Upper lobe of right lung (tissue), 1 donor: ENCODE results near the gene CDC42EP4. TPM values are rescaled to one million over a fixed set of nuclear protein-coding genes. Genes with fewer than 3 reads are reported as not detected.

ENCODE experiments used
- ATAC-seq: fragments of 200-7000 bp; cut with Tn5 transposase; one replicate; pipeline ENCODE4 v1.9.1; 2020; ENCODE audit warnings: mild to moderate bottlenecking, moderate library complexity
- DNase-seq: peaks from one replicate; pipeline ENCODE4 v3.0.0-alpha.2; 2020
- H3K27ac ChIP-seq: fragments of 200-600 bp; one replicate; pipeline ENCODE4 v1.8.0; 2022
- H3K27me3 ChIP-seq: fragments of 200-600 bp; one replicate; pipeline ENCODE4 v1.8.0; 2022; ENCODE audit warnings: mild to moderate bottlenecking
- H3K36me3 ChIP-seq: fragments of 200-600 bp; one replicate; pipeline ENCODE4 v1.8.0; 2022
- H3K4me1 ChIP-seq: fragments of 200-600 bp; one replicate; pipeline ENCODE4 v1.8.0; 2022
- H3K4me3 ChIP-seq: fragments of 200-600 bp; one replicate; pipeline ENCODE4 v1.8.0; 2022; ENCODE audit warnings: mild to moderate bottlenecking
- H3K9me3 ChIP-seq: fragments of 200-600 bp; one replicate; pipeline ENCODE4 v1.8.0; 2022
- intact Hi-C: fragments of 100-400 bp; cut with DNase I; formaldehyde crosslinking; loops from one replicate; pipeline ENCODE4 v1.11.0; 2022
- total RNA-seq: library from RNA; stranded (reverse); fragmentation: NEBNext Ultra II Directional; extraction: Animal tissue kit (Norgen Biotek cat#: 25700); gene quantifications from one replicate; pipeline ENCODE4 v1.2.1, GENCODE V29; 2021
- TF ChIP-seq, protein P1 (sequence below): fragments of 200-600 bp; IDR thresholded peaks from one replicate; pipeline ENCODE4 v1.8.0; 2022; ENCODE audit warnings: antibody characterized with exemption
- donor health status: DM: no; HTN: yes; CAD: no; lungs with severe emphysema.

CDC42EP4 gene
- total RNA-seq, 1 donor from 2014 or later, result 59.0 TPM

DNA sequence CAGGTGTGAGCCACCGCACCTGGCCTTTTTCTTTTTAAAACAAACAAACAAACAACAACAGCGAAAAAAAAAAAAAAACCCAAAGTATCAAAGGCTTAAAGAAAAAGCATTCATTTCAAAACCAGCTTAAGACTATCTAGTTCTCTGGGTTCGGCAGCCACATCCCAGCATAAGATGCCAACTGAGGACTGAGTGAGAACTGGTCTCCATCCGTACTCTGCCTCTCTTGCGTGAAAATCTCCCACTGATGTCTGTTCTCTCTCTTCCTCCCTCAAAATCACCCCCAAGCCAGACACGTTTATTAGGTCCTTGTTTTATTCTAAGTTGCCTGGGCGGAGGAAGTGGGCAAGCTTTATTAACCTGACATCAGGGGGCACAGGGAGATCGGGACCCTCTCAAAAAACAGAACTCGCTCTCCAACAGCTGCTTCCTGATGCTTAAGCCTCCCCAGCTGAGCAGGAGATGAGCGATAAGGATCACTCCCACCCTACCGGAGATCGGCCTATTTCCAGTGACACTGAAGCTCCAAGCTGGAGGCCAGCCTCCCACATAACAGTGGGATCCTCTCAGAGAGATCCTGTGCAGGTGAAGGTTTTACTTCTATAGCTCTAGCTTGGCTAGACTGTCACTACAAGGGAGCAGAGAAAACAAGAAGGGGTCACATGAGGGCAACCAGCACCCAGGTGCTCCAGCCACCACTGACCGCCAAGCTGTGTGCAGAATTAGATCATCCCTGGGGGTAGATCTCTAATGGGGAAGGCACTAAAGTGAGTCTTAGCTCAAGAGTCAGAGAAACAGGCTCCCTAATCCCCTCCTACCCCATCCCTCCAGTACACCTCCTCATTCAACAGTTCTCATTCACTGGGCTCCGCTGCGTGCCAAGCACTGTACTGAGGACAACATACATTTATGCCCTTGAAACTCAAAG, 13.6 kb downstream of the CDC42EP4 start:
- Histone ChIP-seq H3K4me3 (no peak overlapping the region), H3K9me3 (no peaks in the 10 kb centered on the region), H3K4me1 (peaks cover 54% of the 10 kb centered on the region), H3K27ac (peak overlapping the region; percentile 2), H3K27me3 (no peaks in the 10 kb centered on the region), H3K36me3 (no peaks in the 10 kb centered on the region)
- DNase-seq, result no peak
- no peak for ATAC-seq
- intact Hi-C loops, result no loop called here
- TF ChIP-seq, protein P1, sequence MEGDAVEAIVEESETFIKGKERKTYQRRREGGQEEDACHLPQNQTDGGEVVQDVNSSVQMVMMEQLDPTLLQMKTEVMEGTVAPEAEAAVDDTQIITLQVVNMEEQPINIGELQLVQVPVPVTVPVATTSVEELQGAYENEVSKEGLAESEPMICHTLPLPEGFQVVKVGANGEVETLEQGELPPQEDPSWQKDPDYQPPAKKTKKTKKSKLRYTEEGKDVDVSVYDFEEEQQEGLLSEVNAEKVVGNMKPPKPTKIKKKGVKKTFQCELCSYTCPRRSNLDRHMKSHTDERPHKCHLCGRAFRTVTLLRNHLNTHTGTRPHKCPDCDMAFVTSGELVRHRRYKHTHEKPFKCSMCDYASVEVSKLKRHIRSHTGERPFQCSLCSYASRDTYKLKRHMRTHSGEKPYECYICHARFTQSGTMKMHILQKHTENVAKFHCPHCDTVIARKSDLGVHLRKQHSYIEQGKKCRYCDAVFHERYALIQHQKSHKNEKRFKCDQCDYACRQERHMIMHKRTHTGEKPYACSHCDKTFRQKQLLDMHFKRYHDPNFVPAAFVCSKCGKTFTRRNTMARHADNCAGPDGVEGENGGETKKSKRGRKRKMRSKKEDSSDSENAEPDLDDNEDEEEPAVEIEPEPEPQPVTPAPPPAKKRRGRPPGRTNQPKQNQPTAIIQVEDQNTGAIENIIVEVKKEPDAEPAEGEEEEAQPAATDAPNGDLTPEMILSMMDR, result no peak

DNA sequence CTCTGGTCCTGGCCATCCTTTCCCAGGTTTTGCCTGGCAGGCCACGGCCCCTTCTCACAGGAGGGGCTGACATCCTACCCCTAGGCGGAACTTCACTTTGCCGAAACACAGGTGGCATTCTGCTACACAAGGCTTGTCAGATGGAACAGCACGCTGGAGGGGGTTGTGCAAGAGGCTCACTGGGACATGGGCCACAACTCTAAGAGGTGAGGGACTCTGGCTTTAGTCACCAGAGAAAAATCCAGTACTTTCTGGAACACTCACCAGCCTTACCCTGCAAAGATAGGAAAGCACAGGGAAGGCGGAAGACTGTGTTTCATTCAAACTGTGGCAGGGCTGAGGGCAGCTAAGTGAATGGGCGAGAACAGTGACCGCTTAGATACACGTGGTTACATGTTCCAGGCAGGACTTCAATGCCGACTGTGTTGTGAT, 18.3 kb downstream of the CDC42EP4 start:
- Histone ChIP-seq H3K4me1 (peaks cover 73% of the 10 kb centered on the region), H3K4me3 (no peak overlapping the region), H3K36me3 (no peaks in the 10 kb centered on the region), H3K27ac (peak overlapping the region; percentile 42), H3K27me3 (no peaks in the 10 kb centered on the region), H3K9me3 (no peaks in the 10 kb centered on the region)
- intact Hi-C loops, result no loop called here
- DNase-seq (peak; percentile 83), ATAC-seq (peak; percentile 80)
- TF ChIP-seq, protein P1, result no peak

DNA sequence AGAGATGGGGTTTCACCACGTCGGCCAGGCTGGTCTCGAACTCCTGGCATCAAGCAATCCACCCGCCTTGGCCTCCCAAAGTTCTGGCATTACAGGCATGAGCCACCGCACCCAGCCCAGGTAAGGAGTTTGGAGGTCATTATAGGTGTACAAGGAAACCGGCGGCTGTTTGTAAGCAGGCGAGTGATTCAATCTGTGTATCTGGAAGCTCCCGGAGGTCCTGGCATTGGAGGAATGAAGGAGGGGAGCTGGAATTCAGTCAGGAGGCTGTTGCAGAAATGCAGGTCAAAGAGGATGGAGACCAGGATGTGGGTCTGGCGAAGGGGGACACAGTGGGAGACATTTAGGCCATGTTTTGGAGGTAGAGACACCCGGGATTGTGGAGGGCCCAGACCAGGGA, 18.8 kb downstream of the CDC42EP4 start:
- TF ChIP-seq, protein P1, result no peak
- Histone ChIP-seq H3K27me3 (no peaks in the 10 kb centered on the region), H3K27ac (peak overlapping the region; percentile 42), H3K9me3 (no peaks in the 10 kb centered on the region), H3K36me3 (no peaks in the 10 kb centered on the region), H3K4me3 (no peak overlapping the region), H3K4me1 (peaks cover 72% of the 10 kb centered on the region)
- ATAC-seq (no peak), DNase-seq (peak; percentile 56)
- intact Hi-C loops, result no loop called here

DNA sequence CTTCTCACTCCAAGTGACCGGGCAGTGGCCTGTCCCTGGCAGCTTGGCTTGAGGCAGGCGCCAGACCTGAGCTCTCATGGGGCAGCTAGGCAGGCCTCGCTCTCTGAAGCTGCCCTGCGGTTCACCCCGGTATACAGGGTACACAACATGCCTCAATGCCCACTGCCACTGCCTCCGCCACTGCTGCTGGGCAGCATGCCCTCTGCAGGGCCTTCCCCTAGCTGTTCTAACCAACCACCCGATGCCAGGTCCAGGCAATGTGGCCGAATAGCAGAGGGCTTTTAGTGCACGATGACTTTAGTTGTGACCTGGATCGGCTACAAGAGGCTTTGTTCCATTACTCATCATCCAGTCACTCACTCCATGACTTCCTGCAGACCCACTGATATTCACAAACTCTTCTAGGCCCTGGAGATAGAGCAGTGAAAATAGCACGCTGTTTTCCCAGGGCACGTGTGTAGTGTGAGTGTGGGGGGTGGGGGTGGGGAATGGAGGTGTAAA, 19.7 kb downstream of the CDC42EP4 start:
- TF ChIP-seq, protein P1, result no peak
- no peak for DNase-seq
- no peaks in the 10 kb centered on the region for H3K36me3 ChIP-seq
- intact Hi-C loops, result no loop called here
- H3K27ac ChIP-seq, result peak overlapping the region; percentile 79
- H3K4me3 ChIP-seq, result no peak overlapping the region
- ATAC-seq, result peak; percentile 2
- H3K9me3 ChIP-seq, result no peaks in the 10 kb centered on the region
- peaks cover 76% of the 10 kb centered on the region for H3K4me1 ChIP-seq
- no peaks in the 10 kb centered on the region for H3K27me3 ChIP-seq

DNA sequence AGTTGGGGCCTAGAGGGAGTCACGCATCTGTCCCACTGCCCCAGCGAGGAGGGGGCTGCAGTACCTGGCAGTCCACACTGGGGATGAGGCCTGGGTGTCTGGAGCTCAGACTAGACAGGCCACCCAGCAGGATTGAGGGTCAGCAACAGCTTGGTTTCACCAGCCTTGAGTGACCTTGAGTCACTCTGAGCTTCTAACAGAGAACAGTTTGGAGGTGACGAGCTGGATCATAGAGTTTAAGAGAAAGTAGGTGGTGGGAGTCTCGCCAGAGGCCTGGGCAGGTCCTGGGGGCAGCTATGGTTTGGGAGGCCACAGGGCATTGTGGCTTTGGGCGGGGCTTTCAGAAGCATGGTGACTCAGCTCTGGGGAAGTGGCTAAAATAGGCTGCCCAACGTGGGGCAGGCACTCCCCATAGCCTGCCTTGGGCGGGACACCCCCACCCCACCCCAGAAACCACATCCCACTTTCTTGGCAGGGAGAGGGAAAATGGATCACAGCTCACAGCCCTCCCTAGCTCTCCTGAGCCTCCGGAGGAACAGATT, 20.5 kb downstream of the CDC42EP4 start:
- DNase-seq (peak; percentile 85), ATAC-seq (peak; percentile 84)
- intact Hi-C loops, result no loop called here
- TF ChIP-seq, protein P1, result no peak
- Histone ChIP-seq H3K4me3 (no peak overlapping the region), H3K27me3 (no peaks in the 10 kb centered on the region), H3K9me3 (no peaks in the 10 kb centered on the region), H3K36me3 (peaks cover 1% of the 10 kb centered on the region), H3K27ac (peak overlapping the region; percentile 79), H3K4me1 (peaks cover 74% of the 10 kb centered on the region)
